ENCODE measurements around the gene IRS1.

Gene IRS1

DNA sequence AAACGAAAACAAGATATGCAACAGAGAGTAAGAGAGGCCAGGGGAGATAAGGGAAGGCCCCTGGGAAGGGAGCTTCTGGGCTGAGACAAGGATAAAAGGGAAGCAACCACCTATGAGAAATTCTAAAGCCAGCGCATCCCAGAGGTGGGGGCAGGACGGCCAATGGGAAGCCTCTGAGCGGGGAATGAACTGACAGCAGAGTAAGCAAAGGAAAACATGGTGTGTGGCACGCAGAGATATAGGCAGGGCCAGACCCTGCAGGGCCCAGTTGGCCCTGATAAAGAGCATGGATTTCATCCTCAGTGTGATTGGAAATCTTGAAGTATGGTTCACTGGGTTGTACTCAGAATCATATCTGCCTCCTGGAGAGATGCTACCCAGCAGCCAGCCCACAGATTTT, 78.7 kb downstream of the IRS1 start:
- TF ChIP-seq GATA3 (IDR thresholded peaks at IDR 0.05; ENCODE audit: low read depth, low read length) (no peak), GATA2 (IDR thresholded peaks at IDR 0.05; ENCODE audit: low read depth, low read length) (no peak; the same call in 1 of the 2 replicates)

GRCh38 chr2:226717719-226718118, 81.9 kb downstream of the IRS1 start:
- TF ChIP-seq GATA3 (IDR thresholded peaks at IDR 0.05; ENCODE audit: low read depth, low read length) (no peak), GATA2 (IDR thresholded peaks at IDR 0.05; ENCODE audit: low read depth, low read length) (no peak)

- no peak for TF ChIP-seq GATA2 (IDR thresholded peaks at IDR 0.05; ENCODE audit: low read depth, low read length)
- TF ChIP-seq GATA3 (IDR thresholded peaks at IDR 0.05; ENCODE audit: low read depth, low read length) = no peak
Observed at GRCh38 chr2:226716126-226716525, 83.5 kb downstream of the IRS1 start.

DNA sequence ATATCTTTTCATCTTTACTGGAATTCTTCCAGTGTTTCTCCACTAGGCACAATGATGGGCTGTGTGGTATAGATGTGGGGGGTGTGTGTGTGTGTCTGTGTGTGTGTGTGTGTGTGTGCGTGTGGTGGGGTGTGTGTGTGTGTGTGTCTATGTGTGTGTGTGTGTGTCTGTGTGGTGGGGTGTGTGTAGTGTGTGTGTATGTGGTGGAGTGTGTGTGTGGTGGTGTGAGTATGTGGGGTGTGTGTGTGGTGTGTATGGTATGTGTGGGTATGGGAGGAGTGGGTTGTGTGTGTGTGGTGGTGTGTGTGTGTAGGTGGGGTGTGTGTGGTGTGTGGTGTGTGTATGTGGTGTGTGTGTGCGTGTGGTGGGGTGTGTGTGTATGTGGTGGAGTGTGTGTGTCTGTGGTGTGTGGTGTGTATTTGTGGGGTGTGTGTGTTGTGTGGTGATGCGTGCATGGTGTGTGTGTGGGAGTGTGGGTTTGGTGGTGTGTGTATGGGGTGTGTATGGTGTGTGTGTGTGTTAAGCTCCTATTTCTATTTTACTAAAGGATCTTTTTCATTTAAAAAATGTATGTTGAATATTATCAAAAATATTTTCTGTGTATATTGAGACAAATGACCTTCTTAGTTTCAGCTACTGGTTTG, 84.2 kb downstream of the IRS1 start:
- TF ChIP-seq GATA3 (IDR thresholded peaks at IDR 0.05; ENCODE audit: low read depth, low read length) (no peak), GATA2 (IDR thresholded peaks at IDR 0.05; ENCODE audit: low read depth, low read length) (no peak)

GRCh38 chr2:226712941-226713340, 86.7 kb downstream of the IRS1 start:
- TF ChIP-seq GATA2 (IDR thresholded peaks at IDR 0.05; ENCODE audit: low read depth, low read length) (no peak), GATA3 (IDR thresholded peaks at IDR 0.05; ENCODE audit: low read depth, low read length) (no peak)

DNA sequence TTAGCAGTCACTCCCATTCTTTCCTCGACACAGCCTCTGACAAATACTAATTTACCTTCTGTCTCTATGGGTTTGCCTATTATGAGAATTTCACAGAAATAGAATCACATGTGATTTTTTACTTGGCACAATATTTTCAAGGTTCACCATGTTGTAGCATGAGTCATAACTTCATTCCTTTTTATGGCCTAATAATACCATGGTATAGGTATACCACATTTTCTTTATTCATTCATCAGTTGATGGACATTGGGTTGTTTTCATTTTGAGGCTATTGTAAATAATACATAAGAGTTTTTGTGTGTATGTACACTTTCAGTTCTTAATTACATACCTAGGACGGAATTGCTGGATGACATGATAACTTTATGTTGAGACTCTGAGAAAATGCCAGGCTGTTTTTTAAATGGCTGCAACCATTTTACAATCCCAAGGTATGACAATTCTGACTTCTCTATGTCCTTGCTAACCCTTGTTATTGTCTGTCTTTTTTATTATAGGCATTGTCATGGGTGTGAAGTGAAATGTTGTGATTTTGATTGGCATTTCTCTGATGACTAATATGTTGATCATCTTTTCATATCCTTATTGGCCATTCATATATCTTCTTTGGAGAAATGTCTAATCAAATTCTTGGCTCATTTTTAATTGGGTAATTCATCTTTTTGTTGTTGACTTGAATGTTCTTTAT, 87.9 kb downstream of the IRS1 start:
- no peak for TF ChIP-seq GATA3 (IDR thresholded peaks at IDR 0.05; ENCODE audit: low read depth, low read length)

DNA sequence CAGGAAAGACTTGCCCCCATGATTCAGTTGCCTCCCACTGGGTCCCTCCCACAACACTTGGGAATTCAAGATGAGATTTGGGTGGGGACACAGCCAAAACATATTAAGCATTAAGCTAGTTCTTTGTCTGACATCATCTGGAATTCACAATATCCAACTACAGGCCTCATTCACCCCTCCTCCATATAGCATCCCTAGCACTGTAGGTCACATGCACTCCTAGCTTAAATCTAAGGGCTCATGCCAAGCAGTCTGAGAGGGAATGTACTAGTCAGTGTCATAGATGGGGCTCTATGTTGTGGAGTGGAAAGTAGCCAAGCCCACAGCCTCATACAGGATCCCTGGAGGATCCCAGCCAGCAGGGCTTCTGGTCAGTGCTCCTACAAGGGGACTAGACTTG, 92.1 kb downstream of the IRS1 start:
- TF ChIP-seq GATA3 (IDR thresholded peaks at IDR 0.05; ENCODE audit: low read depth, low read length) (no peak), GATA2 (IDR thresholded peaks at IDR 0.05; ENCODE audit: low read depth, low read length) (no peak)

DNA sequence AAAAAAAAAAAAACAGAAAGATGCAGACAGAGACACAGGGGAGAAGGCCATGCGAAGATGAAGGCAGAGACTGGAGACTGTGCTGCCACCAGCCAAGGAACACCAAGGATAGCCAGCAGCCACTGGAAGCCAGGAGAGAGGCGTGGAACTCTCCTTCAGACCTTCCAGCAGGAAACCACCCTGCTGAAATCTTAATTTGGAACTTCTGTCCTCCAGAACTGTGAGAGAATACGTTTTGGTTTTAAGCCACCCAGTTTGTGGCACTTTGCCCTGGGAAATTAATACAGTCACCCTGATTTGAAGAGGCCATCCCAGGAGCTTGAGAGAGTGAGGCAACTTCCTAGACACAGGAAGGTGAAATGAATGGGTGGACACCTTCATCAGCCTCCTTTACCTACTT, 93.7 kb downstream of the IRS1 start:
- TF ChIP-seq GATA2 (IDR thresholded peaks at IDR 0.05; ENCODE audit: low read depth, low read length) (no peak), GATA3 (IDR thresholded peaks at IDR 0.05; ENCODE audit: low read depth, low read length) (no peak)

GRCh38 chr2:226705133-226705886, 94.3 kb downstream of the IRS1 start:
- no peak for TF ChIP-seq GATA3 (IDR thresholded peaks at IDR 0.05; ENCODE audit: low read depth, low read length)
- TF ChIP-seq GATA2 (IDR thresholded peaks at IDR 0.05; ENCODE audit: low read depth, low read length) = no peak

DNA sequence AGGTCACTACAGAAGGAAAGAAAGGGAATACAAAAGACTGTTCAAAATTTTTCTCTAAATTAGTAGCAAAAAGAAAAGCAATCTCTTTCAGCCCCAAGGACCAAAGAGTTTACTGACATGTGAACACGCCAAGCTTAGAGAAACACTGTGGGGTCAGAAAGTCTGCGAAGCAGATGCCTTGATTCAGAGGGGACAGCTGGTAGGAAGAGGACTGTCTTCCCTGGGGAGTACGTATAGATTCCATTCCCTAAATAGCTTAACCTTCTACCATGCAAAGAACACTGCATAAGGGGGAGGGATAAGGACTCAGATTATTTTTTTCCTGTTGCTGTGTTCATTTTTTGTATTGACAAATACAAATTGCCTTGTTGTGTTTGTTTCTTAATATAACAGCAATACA, 96.1 kb downstream of the IRS1 start:
- TF ChIP-seq GATA3 (IDR thresholded peaks at IDR 0.05; ENCODE audit: low read depth, low read length) = no peak
- no peak for TF ChIP-seq GATA2 (IDR thresholded peaks at IDR 0.05; ENCODE audit: low read depth, low read length)

DNA sequence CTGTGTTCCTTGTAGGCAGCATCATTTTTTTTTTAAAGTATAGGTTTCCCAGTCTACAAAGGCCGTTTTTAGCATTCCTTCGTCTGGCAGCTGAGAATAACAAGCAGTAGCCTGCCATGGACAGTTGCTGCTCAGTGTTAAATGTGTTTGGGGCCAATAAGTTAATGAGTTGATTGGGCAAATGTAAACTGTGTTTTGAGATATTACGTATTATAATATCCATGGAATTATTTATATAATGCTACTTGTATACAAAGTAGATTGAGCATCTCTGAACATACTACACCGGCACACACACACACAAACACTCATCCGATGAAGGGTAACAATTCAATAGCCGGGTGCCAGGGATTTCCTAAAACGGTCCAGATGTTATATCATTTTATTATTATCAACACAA, 97.2 kb downstream of the IRS1 start:
- no peak for TF ChIP-seq GATA3 (IDR thresholded peaks at IDR 0.05; ENCODE audit: low read depth, low read length)
- TF ChIP-seq GATA2 (IDR thresholded peaks at IDR 0.05; ENCODE audit: low read depth, low read length) = no peak

DNA sequence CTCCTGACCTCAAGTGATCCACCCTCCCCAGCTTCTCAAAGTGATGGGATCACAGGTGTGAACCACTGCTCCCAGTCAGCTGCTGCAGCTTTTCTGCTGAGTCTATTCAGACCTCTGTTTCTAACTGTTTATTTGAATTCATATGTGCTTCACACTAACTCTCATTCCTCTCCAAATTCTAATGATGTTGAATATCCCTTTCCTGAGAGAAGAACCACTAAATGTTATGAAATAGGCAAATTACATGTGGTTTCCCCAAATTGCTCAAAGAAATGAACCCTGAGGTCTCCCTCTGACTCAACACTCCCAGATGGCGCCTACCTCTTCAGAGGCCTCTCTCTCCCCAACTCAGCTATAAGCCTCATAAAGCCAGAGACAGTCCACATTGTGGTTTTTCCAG, 98.6 kb downstream of the IRS1 start:
- TF ChIP-seq GATA2 (IDR thresholded peaks at IDR 0.05; ENCODE audit: low read depth, low read length) (no peak), GATA3 (IDR thresholded peaks at IDR 0.05; ENCODE audit: low read depth, low read length) (no peak)

GRCh38 chr2:226699321-226699720, 100.3 kb downstream of the IRS1 start:
- TF ChIP-seq GATA2 (IDR thresholded peaks at IDR 0.05; ENCODE audit: low read depth, low read length) = no peak
- TF ChIP-seq GATA3 (IDR thresholded peaks at IDR 0.05; ENCODE audit: low read depth, low read length) = no peak

DNA sequence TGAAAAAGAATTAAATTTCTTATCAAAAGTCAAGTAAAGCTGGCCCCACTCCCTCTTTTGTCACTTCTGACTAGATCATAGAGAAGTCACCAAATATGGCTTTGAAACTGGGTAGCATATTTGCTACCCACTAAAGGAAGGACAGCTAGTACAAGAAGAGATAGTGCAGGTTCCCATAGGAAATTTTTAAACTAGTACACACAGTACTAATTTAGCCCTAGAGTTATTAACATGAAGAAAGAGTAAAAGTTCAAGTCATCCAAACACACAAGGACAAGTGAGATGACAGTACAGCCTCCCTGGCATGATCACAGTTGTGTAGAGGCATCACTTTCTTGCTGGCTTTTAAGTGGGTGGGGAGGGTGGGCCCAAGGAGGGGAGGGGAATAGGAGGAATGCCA, 100.9 kb downstream of the IRS1 start:
- TF ChIP-seq GATA3 (IDR thresholded peaks at IDR 0.05; ENCODE audit: low read depth, low read length) (no peak), GATA2 (IDR thresholded peaks at IDR 0.05; ENCODE audit: low read depth, low read length) (no peak)
